WTC11 (cell line): ENCODE data around the gene OR11H1.
"Not testable (repeated sequence)": the region's sequence is repeated elsewhere in the genome, so short reads cannot be mapped to it uniquely, and the experiment has no call there.

ENCODE experiments used
- ATF1 ChIP-seq: sonication (generic); formaldehyde crosslinking; IDR thresholded peaks from 2 replicates; pipeline ENCODE4 v1.8.1; 2023; ENCODE audit warnings: mild to moderate bottlenecking, moderate library complexity, missing genetic modification reagents
- ATF3 ChIP-seq: sonication (generic); formaldehyde crosslinking; conservative IDR thresholded peaks from 2 replicates; pipeline ENCODE4 v1.8.1; 2022; ENCODE audit warnings: mild to moderate bottlenecking, missing genetic modification reagents
- CTCF ChIP-seq: fragments of 200-600 bp; IDR thresholded peaks from 2 replicates; pipeline ENCODE4 v1.8.0; 2022; ENCODE audit warnings: antibody characterized with exemption
- ETV6 ChIP-seq: sonication (generic); formaldehyde crosslinking; IDR thresholded peaks from 2 replicates; pipeline ENCODE4 v1.8.1; 2022; ENCODE audit warnings: mild to moderate bottlenecking, missing genetic modification reagents
- FOXK1 ChIP-seq: sonication (generic); formaldehyde crosslinking; IDR thresholded peaks from 2 replicates; pipeline ENCODE4 v1.8.0; 2022; ENCODE audit warnings: mild to moderate bottlenecking, moderate library complexity, missing genetic modification reagents
- IRF1 ChIP-seq: sonication (generic); formaldehyde crosslinking; IDR thresholded peaks from 2 replicates; pipeline ENCODE4 v1.8.0; 2023; ENCODE audit warnings: missing genetic modification reagents
- IRF2 ChIP-seq: sonication (generic); formaldehyde crosslinking; IDR thresholded peaks from 2 replicates; pipeline ENCODE4 v1.8.0; 2022; ENCODE audit warnings: low read depth, missing genetic modification reagents, borderline replicate concordance
- MAX ChIP-seq: sonication (generic); formaldehyde crosslinking; IDR thresholded peaks from 2 replicates; pipeline ENCODE4 v1.8.0; 2022; ENCODE audit warnings: mild to moderate bottlenecking, missing genetic modification reagents
- NFYB ChIP-seq: sonication (generic); formaldehyde crosslinking; conservative IDR thresholded peaks from 2 replicates; pipeline ENCODE4 v1.8.0; 2022; ENCODE audit warnings: low read depth, missing genetic modification reagents
- NR2C2 ChIP-seq: sonication (generic); formaldehyde crosslinking; IDR thresholded peaks from 2 replicates; pipeline ENCODE4 v1.8.0; 2022; ENCODE audit warnings: mild to moderate bottlenecking, missing genetic modification reagents
- PRDM15 ChIP-seq: sonication (generic); formaldehyde crosslinking; IDR thresholded peaks from 2 replicates; pipeline ENCODE4 v1.8.0; 2022; ENCODE audit warnings: missing genetic modification reagents
- SMAD4 ChIP-seq: sonication (generic); formaldehyde crosslinking; IDR thresholded peaks from 2 replicates; pipeline ENCODE4 v1.8.0; 2022; ENCODE audit warnings: mild to moderate bottlenecking, missing genetic modification reagents

- not testable (repeated sequence) for TF ChIP-seq CTCF; ATF1 (CRISPR knock-in tag); NFYB (CRISPR knock-in tag); IRF2; NR2C2 (CRISPR knock-in tag); SMAD4 (CRISPR knock-in tag); PRDM15 (CRISPR knock-in tag); MAX (CRISPR knock-in tag); FOXK1 (CRISPR knock-in tag); ATF3 (CRISPR knock-in tag); IRF1 (CRISPR knock-in tag); ETV6 (CRISPR knock-in tag)
Measured at GRCh38 chr22:15563461-15563860, 35.5 kb downstream of the OR11H1 start.
